NCI-H460 (cell line): ENCODE measurements around the gene LRRC55. TPM values are rescaled to one million over a fixed set of nuclear protein-coding genes. Genes with fewer than 3 reads are reported as not detected.

Experiments used
- DNase-seq: peaks from one replicate; pipeline ENCODE4 v3.0.0-alpha.2; 2016; ENCODE audit warnings: low read depth; ENCODE audit errors: extremely low read depth
- total RNA-seq: library from RNA; depleted of rRNA; stranded (reverse); fragments of >200 nt; shearing (Covaris generic); gene quantifications from 2 replicates; pipeline ENCODE4 v1.2.3, GENCODE V29; 2014; rRNA removed

LRRC55 gene
- total RNA-seq, 1 experiment from 2014 or later = not detected

DNA sequence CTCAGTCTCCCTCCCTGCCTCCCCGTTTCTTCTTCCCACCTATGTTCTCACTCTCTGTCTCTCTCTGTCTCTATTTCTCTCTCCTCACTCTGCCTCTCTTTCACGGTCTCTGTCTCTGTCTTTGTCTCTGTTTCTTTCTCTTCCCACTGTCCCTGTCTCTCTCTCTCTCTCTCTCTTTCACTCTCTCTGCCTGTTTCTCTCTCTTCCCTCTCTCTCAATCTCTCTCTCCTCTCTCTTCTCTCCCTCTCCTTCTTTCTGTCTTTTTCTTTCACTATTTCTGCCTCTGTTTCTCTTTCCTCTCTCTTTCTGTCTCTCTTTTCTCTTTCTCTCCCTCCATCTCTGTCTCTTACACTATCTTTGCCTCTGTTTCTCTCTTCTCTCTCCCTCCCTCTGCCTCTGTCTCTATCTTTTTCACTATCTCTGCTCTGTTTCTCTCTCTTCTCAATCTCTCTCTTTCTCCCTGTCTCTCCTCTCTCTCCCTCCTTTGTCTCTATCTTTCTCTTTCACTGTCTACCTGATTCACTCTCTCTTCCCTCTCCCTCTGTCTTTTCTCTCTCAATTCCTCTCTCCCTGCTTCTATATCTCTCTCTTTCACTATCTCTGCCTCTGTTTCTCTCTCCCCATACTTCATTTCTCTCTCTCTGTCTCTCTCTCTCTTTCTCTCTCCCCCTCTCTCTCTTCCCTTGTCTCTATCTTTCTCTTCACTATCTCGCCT, 49.9 kb downstream of the LRRC55 start:
- no peak for DNase-seq

DNA sequence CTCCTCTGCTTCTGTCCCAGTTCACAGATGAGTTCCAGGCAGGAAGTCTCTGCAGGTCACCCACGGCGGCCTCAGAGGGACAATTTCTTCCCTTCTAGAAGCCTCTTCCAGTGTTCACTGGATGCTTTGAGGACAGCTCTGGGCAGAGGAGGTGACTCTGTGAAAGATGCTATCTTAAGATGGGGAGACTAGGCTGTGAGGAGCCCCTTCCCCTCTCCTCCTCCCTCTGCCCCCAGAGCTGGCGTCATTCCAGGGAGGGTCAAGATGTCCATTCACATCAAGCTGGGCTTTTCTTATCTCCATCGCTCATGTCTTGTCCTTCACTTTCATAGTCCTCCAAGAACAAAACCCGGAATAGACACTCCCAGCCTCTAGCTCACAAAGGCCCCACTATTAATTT, 51.9 kb downstream of the LRRC55 start:
- DNase-seq = no peak

DNA sequence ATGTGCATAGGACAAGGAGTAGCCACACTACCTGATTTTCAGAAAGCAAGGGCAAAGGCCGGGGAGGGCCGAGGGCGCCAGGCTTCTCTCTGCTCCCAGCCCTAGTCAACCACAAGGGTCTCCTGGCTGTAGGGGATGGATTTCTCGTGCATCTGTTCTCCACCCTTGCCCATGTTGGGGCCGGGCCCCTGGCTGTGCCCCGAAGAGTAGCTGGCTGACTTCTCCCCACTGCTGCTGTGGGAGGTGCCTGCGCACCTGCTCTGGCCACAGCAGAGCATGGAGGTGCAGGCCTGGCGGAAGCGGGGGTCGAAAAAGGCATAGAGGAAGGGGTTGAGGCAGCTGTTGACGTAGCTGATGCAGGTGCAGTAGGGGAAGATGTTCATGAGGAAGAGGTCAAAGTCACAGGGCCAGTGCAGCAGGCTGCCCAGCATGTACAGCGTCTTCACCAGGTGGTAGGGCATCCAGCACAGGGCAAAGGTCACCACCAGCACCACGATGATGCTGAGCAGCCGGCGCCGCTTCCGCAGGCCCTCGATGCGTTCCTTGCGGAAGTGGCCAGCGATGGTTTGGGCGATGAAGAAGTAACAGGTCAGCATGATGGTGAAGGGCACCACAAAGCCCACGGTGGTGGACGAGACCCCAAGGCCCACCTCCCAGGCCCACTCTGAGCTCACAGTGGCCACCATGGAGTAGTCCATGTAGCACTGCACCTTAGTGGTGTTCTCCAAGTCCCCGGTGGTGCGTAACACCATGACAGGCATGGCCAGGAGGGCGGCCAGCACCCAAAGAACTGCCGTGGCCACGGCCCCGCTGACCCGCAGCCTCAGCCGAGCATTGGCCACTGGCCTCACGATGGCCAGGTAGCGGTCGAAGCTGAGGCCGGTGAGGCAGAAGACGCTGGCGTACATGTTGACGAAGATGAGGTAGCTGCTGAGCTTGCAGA, 54.3 kb downstream of the LRRC55 start:
- DNase-seq = no peak

DNA sequence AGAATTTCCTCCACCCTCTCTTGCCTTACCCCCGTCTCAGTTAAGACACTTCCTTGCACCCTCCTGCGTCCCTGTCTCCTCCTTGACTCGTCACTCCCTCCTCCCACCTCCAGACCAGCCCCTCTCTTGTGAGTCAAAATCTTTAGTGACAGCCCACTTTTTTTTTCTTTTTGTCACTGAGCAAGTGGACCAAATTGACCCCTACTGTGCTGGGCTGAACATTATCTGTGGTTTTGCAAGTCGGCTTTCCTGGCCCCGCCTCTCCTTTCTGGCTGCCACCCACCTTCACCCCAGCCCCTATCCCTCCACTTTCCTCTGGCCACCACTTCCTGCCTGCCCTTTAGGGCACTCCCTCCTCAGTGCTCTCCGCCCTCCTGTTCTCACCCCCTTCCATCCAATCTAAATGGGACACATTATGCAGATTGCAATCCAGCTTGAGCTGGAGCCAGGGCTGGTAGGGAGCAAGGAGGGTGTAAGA, 55.5 kb downstream of the LRRC55 start, which contains the start of gene APLNR:
TSS of gene APLNR (minus strand) at position 47 of the 478 bp plus-strand sequence. CDS start 246 bp downstream, outside the sequence.
- DNase-seq = no peak

DNA sequence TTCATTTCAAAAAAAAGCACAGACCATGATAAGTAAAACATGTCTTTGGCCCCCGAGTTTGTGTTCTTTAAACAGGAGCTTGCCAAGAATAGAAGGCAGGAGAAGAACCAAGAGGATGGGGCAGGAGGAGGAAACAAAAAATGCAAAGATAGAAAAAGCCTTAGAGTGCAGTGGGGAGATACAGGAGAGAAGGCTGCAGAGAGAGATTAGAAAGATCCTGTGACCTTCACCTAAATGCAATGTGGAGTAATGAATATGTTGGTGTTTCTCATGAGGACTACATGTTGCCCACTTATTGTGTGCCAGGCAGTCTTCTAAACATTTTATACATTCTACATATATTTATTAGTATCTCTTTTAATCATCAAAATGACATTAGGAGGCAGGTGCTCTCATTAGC, 57.6 kb downstream of the LRRC55 start:
- no peak for DNase-seq

DNA sequence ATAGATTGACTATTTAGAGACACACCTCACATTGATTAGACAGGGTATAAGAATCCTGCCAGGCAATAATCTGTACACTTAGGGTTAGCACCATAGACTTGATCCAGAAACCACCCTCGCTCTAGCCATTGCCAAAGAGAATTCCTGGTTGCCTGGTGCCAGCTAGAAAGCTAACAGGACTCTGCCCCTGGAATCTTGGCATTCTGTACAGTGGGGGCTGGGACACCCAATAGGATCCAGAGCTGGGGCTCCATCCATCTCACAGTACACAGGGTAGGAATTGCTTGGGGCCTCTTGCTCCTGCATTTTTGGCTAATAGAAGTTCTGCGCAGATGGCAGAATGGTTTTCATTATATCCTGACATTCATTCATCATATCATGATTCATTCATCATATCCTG, 58.3 kb downstream of the LRRC55 start:
- no peak for DNase-seq

DNA sequence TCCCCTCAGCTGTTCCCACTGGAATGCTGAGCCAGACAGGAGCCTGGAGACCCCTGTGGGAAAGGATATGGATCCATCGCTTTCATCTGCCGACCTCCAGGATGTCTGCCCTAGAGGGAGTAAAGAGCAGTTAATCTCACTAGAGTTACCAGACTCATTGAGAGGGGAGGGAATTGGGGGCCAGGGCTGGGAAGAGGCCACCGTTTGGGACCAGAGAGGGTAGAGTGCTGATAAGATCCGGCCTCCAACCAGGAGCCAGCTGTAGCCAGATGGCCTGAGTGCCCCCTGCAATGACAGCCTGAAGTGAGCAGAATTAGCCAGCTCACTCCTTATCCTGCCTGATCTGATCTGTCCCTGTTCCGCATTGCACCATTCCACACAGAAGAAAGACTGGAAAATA, 59.0 kb downstream of the LRRC55 start:
- DNase-seq = no peak

Other genes starting within 250 kb of the LRRC55 start
- not detected in 2 replicates for gene OR5AK2, start 193.0 kb upstream of the LRRC55 start, total RNA-seq
- not detected in 2 replicates for gene APLNR, start 55.3 kb downstream of the LRRC55 start, total RNA-seq
- 17.8 and 19.1 TPM in 2 replicates for gene TNKS1BP1, start 143.0 kb downstream of the LRRC55 start, total RNA-seq
- gene SSRP1, start 153.9 kb downstream of the LRRC55 start, total RNA-seq = 120 and 125 TPM in 2 replicates
- not detected in 2 replicates for gene P2RX3, start 156.4 kb downstream of the LRRC55 start, total RNA-seq
- not detected in 2 replicates for gene PRG3, start 199.2 kb downstream of the LRRC55 start, total RNA-seq
- gene PRG2, start 208.7 kb downstream of the LRRC55 start, total RNA-seq = not detected in 2 replicates
- not detected in 2 replicates for gene SLC43A3, start 245.2 kb downstream of the LRRC55 start, total RNA-seq